ENCODE results near the gene FAM76B.
"Not testable (repeated sequence)": the region's sequence is repeated elsewhere in the genome, so short reads cannot be mapped to it uniquely, and the experiment has no call there.

FAM76B gene

DNA sequence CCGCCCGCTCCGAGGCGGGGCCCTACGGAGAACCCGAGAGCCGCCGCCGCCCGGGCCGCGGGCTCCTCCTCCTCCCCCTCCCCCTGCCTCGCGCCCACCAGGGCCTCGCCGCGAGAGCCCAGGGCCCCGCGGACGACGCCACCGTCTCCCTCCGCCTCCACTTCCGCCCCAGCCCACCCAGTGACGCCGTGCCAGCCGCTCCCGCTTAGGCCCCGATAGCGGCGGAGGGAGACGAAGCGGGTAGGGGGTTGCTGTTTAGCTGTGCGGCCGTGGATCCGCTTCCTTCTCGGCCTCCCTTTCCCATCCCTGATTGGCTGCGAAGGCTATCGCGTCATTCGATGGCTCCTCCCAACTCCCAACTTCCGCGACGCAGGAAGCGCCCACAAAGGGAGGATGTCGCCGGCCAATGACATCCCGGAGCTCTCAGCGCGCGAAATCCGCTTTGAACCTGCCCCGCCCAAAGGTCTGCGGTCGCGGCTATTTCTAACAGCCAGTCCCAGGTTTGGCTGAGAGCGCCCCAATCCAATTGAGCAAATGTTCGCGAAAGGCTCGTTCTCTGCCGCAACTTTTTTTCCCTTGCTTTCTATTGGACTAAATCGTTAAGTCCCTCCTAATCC is at the start of gene FAM76B:
FAM76B (minus strand) TSS at position 277 of the 617 bp plus-strand sequence. CDS start 304 bp downstream, outside the sequence.
- peak; percentile 99 for FAIRE-seq
- DNase-seq (ENCODE audit: extremely low spot score, insufficient read length, low read depth), result peak; percentile 83

DNA sequence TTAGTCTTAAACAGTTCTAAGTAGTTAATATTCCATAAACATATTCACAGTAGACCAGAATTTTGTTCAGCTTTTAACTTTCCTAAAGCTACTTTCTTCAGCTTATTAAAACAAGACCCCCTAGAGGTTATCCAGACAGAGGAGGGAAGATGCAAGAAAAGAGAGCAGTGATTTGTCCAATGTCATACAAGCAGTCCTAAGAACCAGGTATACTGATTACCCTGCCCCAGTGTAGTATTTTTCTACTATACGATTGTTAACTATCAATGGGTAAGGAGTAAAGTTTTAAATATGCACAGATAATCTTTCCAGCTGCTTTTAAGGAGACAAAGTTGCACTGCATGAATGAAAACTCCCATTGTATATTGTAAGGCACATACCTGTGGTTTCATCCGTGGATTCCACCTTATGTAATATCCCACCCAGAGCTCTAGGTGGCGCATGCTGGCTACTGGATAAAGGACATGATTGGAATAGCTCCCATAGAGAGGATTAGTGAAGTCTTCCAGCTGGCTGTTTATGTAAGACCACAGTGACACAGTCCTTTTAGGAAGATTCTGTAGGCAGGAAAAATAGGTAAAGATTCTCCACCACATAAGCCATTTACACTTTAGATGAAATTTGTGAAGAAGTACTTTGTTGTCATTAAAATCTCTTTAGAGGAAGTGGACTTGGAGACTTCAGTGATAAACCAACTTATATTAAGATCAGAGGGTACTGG is 46.3 kb upstream of the FAM76B start:
- DNase-seq (ENCODE audit: extremely low spot score, insufficient read length, low read depth), result peak; percentile 2
- FAIRE-seq, result peak; percentile 57

DNA sequence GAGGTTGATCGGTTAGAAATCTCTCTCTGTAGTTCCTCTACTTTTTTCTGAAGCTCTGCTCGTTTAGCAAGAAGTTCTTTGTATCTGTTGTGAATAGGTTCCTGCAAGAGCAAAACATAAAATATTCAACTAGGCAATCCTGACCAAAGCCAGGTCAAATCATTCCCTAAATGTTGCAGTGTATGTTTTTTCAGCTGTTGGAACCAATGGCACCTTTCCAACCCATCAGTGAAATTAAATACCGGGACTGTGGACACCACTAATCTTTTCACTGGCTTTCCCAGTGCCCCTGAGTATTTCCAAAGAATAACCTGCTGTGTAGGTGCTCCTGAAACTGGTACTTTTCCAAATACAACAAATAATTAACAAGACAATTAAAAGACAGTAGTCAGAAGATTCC is 45.8 kb upstream of the FAM76B start:
- DNase-seq (ENCODE audit: extremely low spot score, insufficient read length, low read depth), result no peak
- no peak for FAIRE-seq

DNA sequence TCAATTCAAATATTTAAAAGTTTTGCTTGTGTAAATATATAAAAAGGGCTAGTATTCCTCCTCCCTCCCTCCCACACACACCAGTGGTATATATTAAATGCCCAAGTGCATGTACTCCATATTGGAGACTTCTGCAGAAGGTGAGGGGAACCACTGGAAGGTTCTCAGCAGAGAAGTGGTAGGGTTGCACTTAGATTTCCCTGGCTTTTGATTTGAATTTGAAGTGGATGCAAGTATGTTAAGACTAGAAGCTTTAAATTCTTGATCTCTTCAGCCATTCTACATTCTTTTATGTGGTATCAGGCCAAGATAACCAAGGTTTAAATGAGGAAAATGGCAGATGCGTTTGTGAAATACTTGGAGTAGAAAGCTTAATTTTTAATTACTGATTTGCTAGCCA is 43.8 kb upstream of the FAM76B start:
- FAIRE-seq, result no peak
- no peak for DNase-seq (ENCODE audit: extremely low spot score, insufficient read length, low read depth)

DNA sequence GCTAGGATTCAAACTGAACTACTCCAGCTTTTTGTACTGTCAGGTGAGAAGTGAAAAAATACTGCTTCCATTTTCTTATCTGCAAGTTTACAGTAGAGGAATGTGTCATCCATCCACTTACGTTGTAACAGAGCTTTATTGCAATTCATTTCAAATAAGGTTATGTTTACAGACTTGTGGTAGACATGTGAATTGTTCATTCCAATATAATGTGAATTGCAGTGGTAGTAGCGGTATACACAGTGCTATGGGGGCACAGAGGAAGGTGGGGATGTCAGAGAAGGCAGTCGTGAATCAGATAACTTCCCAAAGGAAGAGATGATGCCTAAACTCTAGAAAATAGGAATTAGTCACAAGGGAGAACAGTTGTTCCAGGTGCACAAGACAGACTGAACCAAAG is 43.2 kb upstream of the FAM76B start:
- no peak for DNase-seq (ENCODE audit: extremely low spot score, insufficient read length, low read depth)
- no peak for FAIRE-seq

DNA sequence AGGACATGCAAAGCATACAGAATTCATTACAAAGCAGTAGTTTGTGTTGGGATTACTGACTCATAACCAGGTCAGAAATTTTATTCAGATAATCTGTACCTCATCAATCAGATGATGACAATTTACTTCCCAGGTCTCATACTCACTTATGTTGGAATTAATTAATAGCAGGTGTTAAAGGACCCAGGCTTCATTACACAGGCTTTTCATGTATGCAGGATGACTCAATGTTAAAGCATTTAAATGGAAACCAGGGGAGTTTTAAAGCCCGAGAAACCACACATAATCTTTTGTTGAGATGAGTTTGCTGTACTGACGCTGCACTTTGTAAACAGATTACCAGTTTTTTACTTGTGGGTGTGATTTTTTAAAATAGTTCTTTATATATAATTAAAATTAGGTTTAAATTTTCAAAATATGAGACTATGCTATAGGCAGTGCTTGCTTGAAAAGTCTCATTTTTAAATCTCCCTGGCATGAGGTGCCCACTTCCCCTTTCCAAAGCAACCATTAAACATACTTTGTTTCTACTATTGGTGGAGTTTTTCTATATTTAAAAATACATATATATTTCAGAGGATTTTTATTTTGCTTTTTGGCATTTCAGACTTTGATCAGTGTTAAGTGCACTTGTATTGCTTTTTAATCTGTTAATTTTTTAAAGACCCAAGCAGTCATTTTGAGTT is 41.8 kb upstream of the FAM76B start:
- no peak for DNase-seq (ENCODE audit: extremely low spot score, insufficient read length, low read depth)
- no peak for FAIRE-seq

DNA sequence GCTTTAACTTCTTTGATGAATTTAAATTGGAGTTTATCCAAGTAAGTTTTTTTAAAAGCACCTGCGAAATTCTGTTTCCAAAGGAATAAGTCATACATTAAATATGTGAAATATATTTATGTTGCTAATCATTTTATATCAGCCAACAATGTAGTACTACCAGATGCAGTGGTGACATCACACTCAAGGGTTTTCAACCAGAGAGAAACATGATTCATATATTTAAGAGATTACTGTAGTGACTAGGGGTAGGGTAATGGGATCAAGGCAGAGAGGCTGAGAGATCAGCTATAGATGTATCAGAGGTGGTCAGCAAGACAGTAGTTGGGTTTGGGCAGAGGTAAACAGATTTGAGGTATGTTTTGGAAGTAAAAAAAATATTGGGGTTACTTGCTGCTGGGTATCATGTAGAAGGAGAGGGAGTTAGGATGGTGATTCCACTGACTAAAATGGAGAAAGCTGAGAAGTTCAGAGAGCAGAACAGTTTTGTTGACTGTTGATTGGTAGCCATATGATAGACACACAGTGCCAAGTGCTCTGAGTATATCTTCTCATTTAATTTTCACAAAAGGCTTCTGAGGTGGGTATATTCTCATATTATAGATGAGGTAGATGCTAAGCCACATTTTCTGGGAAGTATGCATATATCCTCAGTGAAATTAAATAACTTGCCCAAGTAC is 40.1 kb upstream of the FAM76B start:
- DNase-seq (ENCODE audit: extremely low spot score, insufficient read length, low read depth) (no peak), FAIRE-seq (no peak)

DNA sequence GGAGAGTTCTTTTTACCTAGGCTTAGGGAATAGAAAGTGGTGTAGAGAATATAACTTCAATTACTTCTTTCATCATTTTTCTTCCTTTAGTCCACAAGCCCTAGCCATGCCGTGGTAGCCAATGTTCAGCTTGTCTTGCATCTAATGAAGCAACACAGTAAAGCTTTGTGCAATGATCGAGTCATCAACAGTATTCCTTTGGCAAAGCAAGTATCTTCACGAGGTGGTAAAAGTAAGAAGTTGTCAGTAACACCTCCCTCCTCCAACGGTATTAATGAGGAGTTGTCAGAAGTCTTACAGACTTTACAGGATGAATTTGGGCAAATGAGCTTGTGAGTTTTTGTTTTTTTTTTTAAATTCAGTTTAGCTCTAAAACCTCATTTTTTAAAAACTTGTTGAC is 38.1 kb upstream of the FAM76B start:
- no peak for DNase-seq (ENCODE audit: extremely low spot score, insufficient read length, low read depth)

DNA sequence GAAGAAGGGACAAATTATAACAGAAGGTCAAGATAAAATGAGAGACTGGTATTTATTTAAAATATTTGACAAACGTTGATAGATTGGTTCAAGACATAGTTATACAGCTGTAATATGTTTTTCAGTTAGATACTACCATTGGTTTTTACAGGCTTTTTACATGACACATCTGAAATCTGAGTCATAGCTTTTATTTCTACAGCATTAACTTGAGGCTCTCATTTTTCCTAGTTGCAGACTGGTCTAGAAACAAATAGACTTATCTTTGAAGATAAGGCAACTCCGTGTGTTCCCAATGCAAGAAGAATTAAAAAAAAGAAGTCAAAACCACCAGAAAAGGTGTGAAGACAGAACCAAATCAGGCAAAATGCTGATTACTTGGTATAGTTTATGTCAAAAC is 32.1 kb upstream of the FAM76B start:
- DNase-seq (ENCODE audit: extremely low spot score, insufficient read length, low read depth), result no peak
- no peak for FAIRE-seq

More for the DNA sequence above, 38.1 kb upstream of the FAM76B start:
- no peak for FAIRE-seq

DNA sequence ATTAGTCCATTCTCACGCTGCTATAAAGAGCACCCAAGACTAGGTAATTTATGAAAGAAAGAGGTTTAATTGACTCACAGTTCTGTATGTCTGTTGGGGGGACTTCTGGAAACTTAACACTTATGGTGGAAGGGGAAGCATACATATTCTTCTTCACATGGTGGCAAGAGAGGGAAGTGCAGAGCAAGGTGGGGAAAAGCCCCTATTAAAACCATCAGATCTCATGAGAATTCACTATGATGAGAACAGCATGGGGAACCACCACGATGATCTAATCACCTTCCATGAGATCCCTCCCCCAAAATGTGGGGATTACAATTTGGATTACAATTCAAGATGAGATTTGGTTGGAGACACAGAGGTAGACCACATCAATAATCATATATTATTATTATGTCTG is 26.5 kb upstream of the FAM76B start:
- no peak for FAIRE-seq
- no peak for DNase-seq (ENCODE audit: extremely low spot score, insufficient read length, low read depth)

DNA sequence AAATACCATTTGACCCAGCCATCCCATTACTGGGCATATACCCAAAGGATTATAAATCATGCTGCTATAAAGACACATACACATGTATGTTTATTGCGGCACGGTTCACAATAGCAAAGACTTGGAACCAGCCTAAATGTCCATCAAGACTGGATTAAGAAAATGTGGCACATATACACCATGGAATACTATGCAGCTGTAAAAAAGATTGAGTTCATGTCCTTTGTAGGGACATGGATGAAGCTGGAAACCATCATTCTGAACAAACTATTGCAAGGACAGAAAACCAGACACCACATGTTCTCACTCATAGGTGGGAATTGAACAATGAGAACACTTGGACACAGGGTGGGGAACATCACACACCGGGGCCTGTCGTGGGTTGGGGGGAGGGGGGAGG is 21.5 kb upstream of the FAM76B start:
- FAIRE-seq; DNase-seq (ENCODE audit: extremely low spot score, insufficient read length, low read depth): not testable (repeated sequence)

DNA sequence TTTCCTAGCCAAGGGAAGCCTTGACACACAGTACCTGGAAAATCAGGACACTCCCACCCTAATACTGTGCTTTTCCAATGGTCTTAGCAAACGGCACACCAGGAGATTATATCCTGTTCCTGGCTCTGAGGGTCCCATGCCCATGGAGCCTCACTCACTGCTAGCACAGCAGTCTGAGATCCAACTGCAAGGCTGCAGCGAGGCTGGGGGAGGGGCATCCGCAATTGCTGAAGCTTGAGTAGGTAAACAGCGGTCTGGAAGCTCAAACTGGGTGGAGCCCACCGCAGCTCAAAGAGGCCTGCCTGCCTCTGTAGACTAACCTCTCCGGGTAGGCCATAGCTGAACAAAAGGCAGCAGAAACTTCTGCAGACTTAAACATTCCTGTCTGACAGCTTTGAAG is 16.9 kb upstream of the FAM76B start:
- not testable (repeated sequence) for DNase-seq (ENCODE audit: extremely low spot score, insufficient read length, low read depth); FAIRE-seq

DNA sequence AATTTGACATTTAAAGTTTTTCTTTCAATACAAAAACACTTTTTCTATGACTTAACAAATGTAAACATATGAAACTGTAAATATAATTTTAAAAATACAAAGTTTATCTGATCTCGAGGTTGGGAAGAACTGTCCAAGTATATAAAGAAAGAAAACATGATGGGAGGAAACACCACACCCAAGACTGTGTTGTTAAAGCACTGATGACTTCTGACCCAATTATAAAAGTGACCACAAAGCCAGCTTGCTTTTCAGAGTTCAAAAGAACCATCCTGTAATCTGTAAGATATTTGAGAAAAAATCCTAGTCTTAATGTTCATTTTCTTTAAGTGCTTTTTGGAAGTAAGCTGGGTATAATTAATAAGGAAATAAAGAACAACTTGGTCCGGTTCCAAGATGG is 16.3 kb upstream of the FAM76B start:
- no peak for DNase-seq (ENCODE audit: extremely low spot score, insufficient read length, low read depth)
- no peak for FAIRE-seq

DNA sequence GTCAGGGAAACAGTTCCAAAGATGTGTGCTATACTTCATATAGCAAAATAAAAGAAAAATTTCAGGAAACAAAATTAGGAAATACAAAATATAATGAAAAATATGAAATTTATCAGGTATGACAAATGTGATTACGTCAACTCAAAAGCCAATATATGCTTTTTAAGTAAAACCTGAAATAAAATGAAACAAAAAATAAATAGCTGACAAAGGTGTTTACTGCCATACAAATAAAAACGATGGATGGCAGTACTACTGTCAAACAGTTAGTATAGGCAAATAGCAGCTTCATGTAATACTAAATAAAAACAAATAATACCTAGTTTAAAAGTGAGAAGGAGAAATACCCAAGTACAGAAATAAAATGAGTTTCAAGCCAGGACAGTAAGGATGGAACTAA is 14.4 kb upstream of the FAM76B start:
- no peak for FAIRE-seq
- no peak for DNase-seq (ENCODE audit: extremely low spot score, insufficient read length, low read depth)

DNA sequence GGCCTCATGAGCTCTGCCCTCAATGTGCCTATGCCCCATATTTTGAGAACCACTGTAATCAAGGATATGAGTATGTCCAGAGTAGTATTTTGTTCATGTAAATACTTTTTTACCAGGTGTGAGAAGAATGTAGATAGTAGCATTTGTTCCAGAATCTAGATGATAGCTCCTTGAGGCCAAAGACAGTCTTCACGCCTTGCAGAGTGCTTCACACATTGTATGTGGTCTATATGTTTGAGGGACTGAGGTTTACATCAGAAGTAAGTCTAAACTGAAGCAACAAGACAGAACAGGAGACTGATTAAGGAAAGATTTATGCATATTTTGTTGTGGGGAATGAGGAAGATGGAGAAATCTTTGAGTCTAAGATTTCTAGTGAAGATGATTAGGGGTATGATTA is 13.2 kb upstream of the FAM76B start:
- no peak for DNase-seq (ENCODE audit: extremely low spot score, insufficient read length, low read depth)
- no peak for FAIRE-seq

DNA sequence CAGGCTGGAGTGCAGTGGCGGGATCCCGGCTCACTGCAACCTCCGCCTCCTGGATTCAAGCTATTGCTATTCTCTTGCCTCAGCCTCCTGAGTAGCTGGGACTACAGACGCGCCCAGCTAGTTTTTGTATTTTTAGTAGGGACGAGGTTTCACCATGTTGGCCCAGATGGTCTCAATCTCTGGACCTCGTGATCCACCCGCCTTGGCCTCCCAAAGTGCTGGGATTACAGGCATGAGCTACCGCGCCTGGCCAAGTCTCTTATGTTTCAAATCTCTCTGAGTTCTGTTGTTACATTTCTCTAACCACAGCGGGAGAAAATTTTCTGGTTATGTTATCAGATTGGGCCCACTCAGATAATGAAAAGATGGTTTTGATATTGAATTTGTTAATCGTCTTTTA is 10.9 kb upstream of the FAM76B start:
- DNase-seq (ENCODE audit: extremely low spot score, insufficient read length, low read depth), result no peak
- no peak for FAIRE-seq

DNA sequence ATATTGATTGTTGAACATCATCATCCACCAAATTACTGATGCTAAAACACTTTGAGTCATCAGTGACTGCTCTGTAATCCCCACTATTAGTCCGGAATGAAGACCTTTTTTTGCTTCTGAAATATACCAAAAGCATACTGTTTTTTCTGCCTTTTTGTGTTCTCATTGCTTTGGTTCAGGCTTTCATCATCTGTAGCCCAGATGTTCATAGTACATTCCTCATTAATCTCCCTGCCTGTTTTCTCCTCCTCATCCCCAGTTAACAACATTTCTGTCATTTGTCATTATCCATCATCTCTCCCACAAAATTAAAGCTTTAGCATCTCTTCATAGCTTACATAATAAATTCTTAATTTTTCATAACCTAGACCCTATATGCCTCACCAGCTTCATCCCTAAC is 10.0 kb upstream of the FAM76B start:
- FAIRE-seq, result no peak
- DNase-seq (ENCODE audit: extremely low spot score, insufficient read length, low read depth), result no peak

DNA sequence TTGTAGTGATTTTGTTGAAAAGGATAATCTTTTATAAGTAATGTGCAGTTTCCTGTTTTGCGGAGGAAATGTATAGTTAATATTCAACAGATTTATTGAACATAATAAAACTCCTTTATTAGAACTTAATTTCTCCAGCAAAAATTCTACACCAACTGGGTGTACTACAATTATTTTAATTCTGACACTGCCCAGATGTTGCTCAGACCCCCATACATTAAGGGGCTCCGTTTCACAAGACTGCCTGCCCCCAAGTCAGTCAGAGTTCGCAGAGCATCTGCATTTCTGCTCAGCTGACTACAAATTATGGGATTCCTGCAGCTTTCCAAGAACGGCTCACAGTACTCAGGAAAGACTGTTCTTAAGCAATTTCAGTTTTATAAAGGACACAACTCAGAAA is 6.9 kb upstream of the FAM76B start:
- DNase-seq (ENCODE audit: extremely low spot score, insufficient read length, low read depth) (no peak), FAIRE-seq (no peak)

DNA sequence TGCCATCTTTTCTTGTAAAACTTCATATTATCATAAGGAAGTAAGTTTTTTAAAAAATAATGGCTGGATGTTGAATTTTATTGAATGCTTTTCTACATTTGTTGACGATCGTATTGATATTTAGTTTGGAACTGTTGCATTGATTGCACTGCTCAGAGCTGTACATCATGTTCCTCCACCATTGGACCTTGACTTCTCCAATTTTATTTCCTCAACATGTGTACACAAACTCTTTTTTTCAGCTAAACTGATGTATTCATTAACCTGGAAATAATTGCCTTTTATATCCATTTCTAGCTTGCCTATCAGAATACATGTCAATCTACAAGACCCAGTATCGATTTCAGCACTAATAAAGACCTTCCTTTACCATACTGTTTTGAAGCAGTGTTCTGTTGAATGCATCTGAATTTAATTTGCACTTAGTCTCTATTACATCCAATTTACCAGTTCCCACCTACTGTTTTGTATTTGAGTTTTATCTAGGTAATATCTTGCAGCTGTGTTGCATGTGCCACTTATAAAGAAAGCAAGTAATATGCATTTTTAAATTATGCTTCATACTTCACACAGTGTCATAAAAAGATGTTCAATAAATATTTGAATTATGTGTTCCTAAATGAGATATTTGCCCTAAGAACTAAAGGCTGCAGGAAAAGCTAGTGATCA is 6.2 kb upstream of the FAM76B start:
- FAIRE-seq, result no peak

DNA sequence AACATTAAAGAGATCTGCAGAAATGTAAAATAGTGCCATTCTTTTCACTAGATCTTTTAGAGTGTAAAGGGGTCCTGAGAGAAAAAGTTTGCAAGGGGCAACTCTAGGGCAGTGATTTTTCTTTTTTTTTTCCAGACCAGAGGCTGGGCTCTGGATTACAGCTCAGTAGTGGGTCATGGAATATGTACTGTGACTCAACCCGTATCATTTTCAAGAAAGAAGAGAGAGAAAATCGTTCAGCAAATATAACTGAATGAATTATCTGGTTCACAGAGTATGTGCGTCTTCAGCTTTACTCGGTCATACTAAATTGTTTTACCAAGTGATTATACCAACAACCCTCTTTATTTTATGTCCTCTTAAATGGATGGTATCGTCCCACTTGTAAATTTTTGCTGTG is 4.5 kb upstream of the FAM76B start:
- DNase-seq (ENCODE audit: extremely low spot score, insufficient read length, low read depth) (no peak), FAIRE-seq (no peak)

More for the DNA sequence above, 6.2 kb upstream of the FAM76B start:
- DNase-seq (ENCODE audit: extremely low spot score, insufficient read length, low read depth), result no peak
